SKM-1 (cell line): ENCODE results near the gene PDPN.

Experiments used
- DNase-seq: peaks from one replicate; lab custom pipeline; 2025; ENCODE audit not compliant: unreplicated experiment; lab: John Stamatoyannopoulos, UW

PDPN gene

GRCh38 chr1:13576926-13577325 lies 6.7 kb upstream of the PDPN start:
- no peak for DNase-seq

- no peak for DNase-seq
Measured at GRCh38 chr1:13577846-13578245, 5.8 kb upstream of the PDPN start.

- no peak for DNase-seq
Measured at GRCh38 chr1:13581446-13581845, 2.2 kb upstream of the PDPN start.

GRCh38 chr1:13582713-13583443 lies 754 bp upstream of the PDPN start:
- no peak for DNase-seq

GRCh38 chr1:13583966-13584791 lies 547 bp downstream of the PDPN start:
- DNase-seq = no peak

- DNase-seq = no peak
Measured at GRCh38 chr1:13584876-13585611, 1.4 kb downstream of the PDPN start.

DNA sequence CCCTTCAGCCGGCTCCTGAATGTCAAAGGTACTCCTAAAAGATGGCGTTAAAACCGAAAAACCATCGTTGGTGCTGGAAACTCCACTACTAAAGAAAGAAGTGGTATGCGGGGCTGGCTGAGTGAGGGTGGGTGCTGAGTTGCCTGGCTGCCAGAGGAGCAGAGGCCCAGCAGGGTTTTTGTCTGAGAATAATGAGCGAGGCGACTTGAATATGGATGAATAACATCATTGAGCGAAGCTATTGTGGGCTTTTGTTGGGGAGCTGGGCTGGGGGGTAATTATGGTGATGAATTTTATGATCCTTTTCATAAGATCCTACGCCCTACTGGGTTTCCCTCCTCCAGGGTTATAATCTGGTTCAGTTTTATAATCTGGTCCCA lies 2.0 kb downstream of the PDPN start:
- DNase-seq = no peak

- no peak for DNase-seq
Measured at GRCh38 chr1:13586001-13586400, 2.4 kb downstream of the PDPN start.

DNA sequence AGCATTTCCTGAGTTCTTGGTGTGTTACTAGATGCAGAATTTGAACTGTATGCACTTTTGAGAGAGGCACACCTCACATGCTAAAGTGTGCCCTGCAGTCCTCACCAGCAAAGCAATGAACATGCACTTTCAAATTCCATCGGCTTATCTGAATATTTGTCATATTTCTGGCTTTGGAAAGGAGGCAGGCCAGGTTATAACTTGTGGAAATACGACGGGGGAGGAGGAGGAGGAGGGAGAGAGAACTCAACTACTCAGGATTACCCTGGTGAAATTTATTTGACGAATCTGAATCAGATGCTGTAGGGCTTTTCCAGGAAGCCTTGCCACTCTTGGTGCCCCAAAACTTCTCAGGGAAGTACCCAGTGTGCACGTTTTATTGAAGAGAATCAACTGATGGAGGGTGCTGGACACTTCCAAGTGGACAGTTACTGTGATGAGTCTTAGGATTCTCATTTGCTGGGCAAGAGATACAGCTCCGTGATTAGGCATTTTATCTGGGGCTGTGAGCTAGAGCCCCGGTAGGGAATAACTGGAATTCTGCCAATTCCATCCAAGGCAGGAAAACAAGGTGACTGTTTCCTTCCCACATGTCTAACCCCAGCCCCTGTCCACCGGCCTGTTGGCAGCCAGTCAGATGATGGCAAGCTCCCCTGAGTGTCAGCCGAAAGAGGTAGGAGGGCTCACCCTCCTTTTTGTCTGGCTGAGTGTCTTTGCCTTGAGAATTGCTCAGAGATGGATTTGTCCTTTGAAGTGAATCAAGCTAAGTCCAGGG lies 3.8 kb downstream of the PDPN start:
- no peak for DNase-seq

DNA sequence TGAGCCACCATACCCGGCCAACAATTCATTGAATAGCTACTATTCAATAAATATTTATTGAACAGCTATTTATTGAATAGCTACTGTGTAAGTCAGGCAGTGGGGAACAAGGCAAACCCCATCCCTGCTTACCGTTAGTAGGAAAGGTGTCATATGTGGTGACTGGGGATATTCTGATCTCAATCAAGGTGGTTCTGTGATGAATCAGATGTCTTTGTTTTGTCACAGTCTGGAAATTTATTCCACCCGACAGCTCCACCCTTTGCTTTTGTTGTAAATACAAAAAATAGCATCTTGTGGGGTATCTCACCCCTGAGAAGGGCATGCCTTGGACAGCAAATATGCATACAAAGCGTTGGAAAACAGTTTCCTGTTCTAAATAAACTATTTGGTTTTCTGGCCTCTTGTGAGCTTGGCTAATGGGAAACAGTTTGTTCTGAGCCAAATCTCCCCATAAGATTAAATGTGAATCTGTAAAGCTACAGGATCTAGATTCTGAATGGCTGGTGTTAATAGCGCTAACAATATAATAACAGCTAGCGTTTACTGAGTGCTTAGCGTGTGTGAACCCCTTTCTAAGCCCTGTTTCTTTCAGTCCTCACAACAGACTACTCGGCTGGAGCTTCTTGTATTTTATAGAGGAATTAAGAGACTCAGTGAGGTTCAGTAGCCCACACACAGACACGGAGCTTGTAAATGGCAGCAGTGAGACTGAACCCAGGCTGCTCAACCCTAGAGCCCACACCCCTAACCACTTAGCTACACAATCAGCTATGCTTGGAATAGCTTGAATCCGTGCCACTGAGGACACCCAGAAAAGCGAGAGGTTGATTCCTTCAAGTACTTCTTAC lies 5.5 kb downstream of the PDPN start:
- DNase-seq = no peak

- DNase-seq = no peak
Measured at GRCh38 chr1:13590486-13590885, 6.9 kb downstream of the PDPN start.

- DNase-seq = no peak
Measured at GRCh38 chr1:13593511-13594131, 10.0 kb downstream of the PDPN start.

GRCh38 chr1:13595411-13595810 lies 11.8 kb downstream of the PDPN start:
- no peak for DNase-seq

DNA sequence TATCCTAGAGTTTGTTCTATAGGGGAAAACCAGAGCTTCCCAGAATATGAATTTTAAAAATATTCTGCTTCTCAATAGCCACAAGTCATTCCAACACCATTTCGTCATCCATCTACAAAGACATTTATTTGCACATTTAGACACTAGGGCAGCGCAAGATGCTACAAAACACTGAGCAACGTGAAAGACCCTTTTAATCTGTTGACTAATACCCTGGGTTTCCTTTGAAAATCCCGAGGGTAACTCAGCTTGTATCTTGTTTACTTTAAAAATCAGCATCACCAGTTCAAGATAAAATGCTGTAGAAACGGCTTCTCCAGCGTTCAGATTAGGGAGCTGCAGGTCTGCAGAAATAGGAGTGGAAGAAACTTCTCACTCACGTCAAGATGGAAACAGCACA lies 13.5 kb downstream of the PDPN start:
- DNase-seq = no peak

GRCh38 chr1:13600762-13601453 lies 17.3 kb downstream of the PDPN start:
- no peak for DNase-seq

- DNase-seq = no peak
Measured at GRCh38 chr1:13604176-13604575, 20.5 kb downstream of the PDPN start.

GRCh38 chr1:13604721-13605120 lies 21.1 kb downstream of the PDPN start:
- DNase-seq = no peak

- DNase-seq = no peak
Measured at GRCh38 chr1:13605159-13605558, 21.5 kb downstream of the PDPN start.

DNA sequence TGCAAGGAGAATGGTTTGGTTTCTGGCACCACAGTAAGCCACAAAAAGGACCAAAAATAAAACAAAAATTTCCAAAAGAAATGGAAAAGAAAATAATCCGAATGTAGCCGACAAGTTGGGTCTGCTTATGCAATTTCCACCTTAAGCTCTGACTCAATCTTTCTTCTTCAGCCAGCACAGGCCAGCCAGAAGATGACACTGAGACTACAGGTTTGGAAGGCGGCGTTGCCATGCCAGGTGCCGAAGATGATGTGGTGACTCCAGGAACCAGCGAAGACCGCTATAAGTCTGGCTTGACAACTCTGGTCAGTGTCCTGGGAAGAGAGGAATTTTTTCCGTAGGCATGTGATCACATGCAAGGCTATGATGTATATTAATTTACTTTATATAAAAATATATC lies 23.4 kb downstream of the PDPN start:
- DNase-seq = no peak
